CD8-positive, alpha-beta memory T cell (primary cell): ENCODE measurements around the gene CABCOCO1. TPM values are rescaled to one million over a fixed set of nuclear protein-coding genes. Genes with fewer than 3 reads are reported as not detected.
"Not testable (repeated sequence)": the region's sequence is repeated elsewhere in the genome, so short reads cannot be mapped to it uniquely, and the experiment has no call there.

Experiments used
- CTCF ChIA-PET: fragments of 350-600 bp; sonication (Branson Sonifier 250); formaldehyde crosslinking; loops from one replicate; lab custom pipeline; 2021; ENCODE audit warnings: antibody characterized with exemption; lab: Charles Lee
- POLR2A ChIA-PET: fragments of 350-600 bp; sonication (Branson Sonifier 250); formaldehyde crosslinking; loops from one replicate; lab custom pipeline; 2021; ENCODE audit warnings: antibody characterized with exemption; lab: Charles Lee
- DNase-seq, 5 donors: peaks; one replicate each; pipeline versions ENCODE4 v3.0.0 to v3.0.0-alpha.2; 2020 to 2022; ENCODE audit warnings: mixed read lengths in 1 of 5
- H3K27ac ChIP-seq: one replicate; pipeline ENCODE4 v1.7.0; 2013; ENCODE audit warnings: low read depth, mild to moderate bottlenecking, low read length, moderate library complexity
- H3K27me3 ChIP-seq: 2 replicates; pipeline ENCODE4 v1.7.0; 2013; ENCODE audit warnings: low read length, mild to moderate bottlenecking; ENCODE audit not compliant: insufficient read depth, poor library complexity, severe bottlenecking
- H3K36me3 ChIP-seq: 2 replicates; pipeline ENCODE4 v1.7.0; 2013; ENCODE audit warnings: mild to moderate bottlenecking, low read length, moderate library complexity; ENCODE audit not compliant: insufficient read depth
- H3K4me1 ChIP-seq: 2 replicates; pipeline ENCODE4 v1.7.0; 2013; ENCODE audit warnings: mild to moderate bottlenecking, low read length, moderate library complexity; ENCODE audit not compliant: insufficient read depth
- H3K4me3 ChIP-seq: 2 replicates; pipeline ENCODE4 v1.7.0; 2013; ENCODE audit warnings: mild to moderate bottlenecking, low read length
- H3K9me3 ChIP-seq: 2 replicates; pipeline ENCODE4 v1.7.0; 2013; ENCODE audit warnings: mild to moderate bottlenecking, low read length
- H3K27ac Mint-ChIP-seq, 8 donors: one replicate each; pipeline ENCODE4 v1.8.0; 2020 to 2021; ENCODE audit warnings: mixed read lengths in 8 of 8, mild to moderate bottlenecking in 6 of 8, inconsistent platforms in 3 of 8, moderate library complexity in 3 of 8
- H3K27me3 Mint-ChIP-seq, 2 donors: one replicate each; pipeline ENCODE4 v1.8.0; 2020 to 2021; ENCODE audit warnings: mixed read lengths in 2 of 2, mild to moderate bottlenecking in 1 of 2, moderate library complexity in 1 of 2
- H3K36me3 Mint-ChIP-seq, 3 donors: one replicate each; pipeline ENCODE4 v1.8.0; 2020 to 2021; ENCODE audit warnings: mixed read lengths in 3 of 3, inconsistent platforms in 1 of 3, mild to moderate bottlenecking in 1 of 3
- H3K4me1 Mint-ChIP-seq, 3 donors: one replicate each; pipeline ENCODE4 v1.8.0; 2020 to 2021; ENCODE audit warnings: mixed read lengths in 3 of 3, inconsistent platforms in 1 of 3, mild to moderate bottlenecking in 1 of 3
- H3K4me3 Mint-ChIP-seq, 7 donors: one replicate each; pipeline ENCODE4 v1.8.0; 2020 to 2021; ENCODE audit warnings: mixed read lengths in 7 of 7, mild to moderate bottlenecking in 6 of 7, moderate library complexity in 4 of 7, inconsistent platforms in 2 of 7
- H3K9me3 Mint-ChIP-seq, 5 donors: one replicate each; pipeline ENCODE4 v1.8.0; 2020 to 2022; ENCODE audit warnings: mixed read lengths in 5 of 5, mild to moderate bottlenecking in 3 of 5, moderate library complexity in 2 of 5, inconsistent platforms in 1 of 5
- polyA plus RNA-seq: library from polyadenylated mRNA; unstranded; fragments of 300-500 nt; fragmentation: Illumina TruSeq; gene quantifications from one replicate; pipeline ENCODE4 v1.2.3, GENCODE V29; 2021
- total RNA-seq, 2 experiments: library from RNA; stranded (reverse); gene quantifications; one replicate each; pipeline ENCODE4 v1.2.3, GENCODE V29; 2021

Gene CABCOCO1
- total and polyA plus RNA-seq, 3 experiments from 2014 or later = not detected

GRCh38 chr10:61702584-61702983 lies 39.9 kb downstream of the CABCOCO1 start:
- no peaks in the 10 kb centered on the region for H3K36me3 Mint-ChIP-seq
- H3K9me3 Mint-ChIP-seq = peaks cover 0 to 2% (median 0%) of the 10 kb centered on the region in 5 donors
- peaks cover 7 to 19% of the 10 kb centered on the region in 2 donors for H3K27me3 Mint-ChIP-seq
- POLR2A ChIA-PET = no interaction called here
- no peak overlapping the region for H3K4me3 Mint-ChIP-seq
- Histone ChIP-seq H3K27ac (no peak overlapping the region), H3K4me3 (no peak overlapping the region), H3K9me3 (no peaks in the 10 kb centered on the region), H3K36me3 (no peaks in the 10 kb centered on the region), H3K27me3 (no peaks in the 10 kb centered on the region), H3K4me1 (no peaks in the 10 kb centered on the region)
- no peak for DNase-seq
- H3K4me1 Mint-ChIP-seq = no peaks in the 10 kb centered on the region
- CTCF ChIA-PET = no interaction called here
- H3K27ac Mint-ChIP-seq = no peak overlapping the region

GRCh38 chr10:61705022-61705613 lies 42.4 kb downstream of the CABCOCO1 start:
- H3K9me3 Mint-ChIP-seq = peaks cover 0 to 2% (median 0%) of the 10 kb centered on the region in 5 donors
- Histone ChIP-seq H3K27ac (no peak overlapping the region), H3K27me3 (no peaks in the 10 kb centered on the region), H3K36me3 (no peaks in the 10 kb centered on the region), H3K9me3 (no peaks in the 10 kb centered on the region), H3K4me3 (no peak overlapping the region), H3K4me1 (no peaks in the 10 kb centered on the region)
- H3K4me3 Mint-ChIP-seq = no peak overlapping the region
- DNase-seq = no peak
- no peak overlapping the region for H3K27ac Mint-ChIP-seq
- CTCF ChIA-PET = no interaction called here
- peaks cover 7 to 9% of the 10 kb centered on the region in 2 donors for H3K27me3 Mint-ChIP-seq
- POLR2A ChIA-PET = no interaction called here
- H3K4me1 Mint-ChIP-seq = no peaks in the 10 kb centered on the region
- no peaks in the 10 kb centered on the region for H3K36me3 Mint-ChIP-seq

GRCh38 chr10:61708846-61709245 lies 46.1 kb downstream of the CABCOCO1 start:
- DNase-seq = no peak
- no peak overlapping the region for H3K4me3 Mint-ChIP-seq
- H3K27me3 Mint-ChIP-seq = peaks cover 7 to 16% of the 10 kb centered on the region in 2 donors
- no peaks in the 10 kb centered on the region for H3K4me1 Mint-ChIP-seq
- no peak overlapping the region for H3K4me3 ChIP-seq
- H3K9me3 ChIP-seq = no peaks in the 10 kb centered on the region
- peaks cover 0 to 2% (median 0%) of the 10 kb centered on the region in 5 donors for H3K9me3 Mint-ChIP-seq
- H3K36me3 Mint-ChIP-seq = no peaks in the 10 kb centered on the region
- CTCF ChIA-PET = no interaction called here
- no peak overlapping the region for H3K27ac Mint-ChIP-seq
- H3K4me1 ChIP-seq = no peaks in the 10 kb centered on the region
- H3K36me3 ChIP-seq = no peaks in the 10 kb centered on the region
- no peaks in the 10 kb centered on the region for H3K27me3 ChIP-seq
- no peak overlapping the region for H3K27ac ChIP-seq
- POLR2A ChIA-PET = no interaction called here

GRCh38 chr10:61712105-61712504 lies 49.4 kb downstream of the CABCOCO1 start:
- Mint-ChIP-seq H3K27ac (peak overlapping the region in 1 of 8 donors; percentile 9), H3K27me3 (peaks cover 7 to 27% of the 10 kb centered on the region in 2 donors)
- H3K36me3 ChIP-seq, DNase-seq, H3K27ac ChIP-seq, H3K9me3 ChIP-seq, H3K4me1 ChIP-seq, POLR2A ChIA-PET, H3K4me3 Mint-ChIP-seq, H3K27me3 ChIP-seq, H3K9me3 Mint-ChIP-seq, CTCF ChIA-PET, H3K4me3 ChIP-seq, H3K36me3 Mint-ChIP-seq, H3K4me1 Mint-ChIP-seq: not testable (repeated sequence)

- peaks cover 7 to 54% of the 10 kb centered on the region in 2 donors for H3K27me3 Mint-ChIP-seq
- H3K9me3 Mint-ChIP-seq, H3K4me3 ChIP-seq, H3K4me1 Mint-ChIP-seq, POLR2A ChIA-PET, DNase-seq, H3K27ac ChIP-seq, H3K27me3 ChIP-seq, CTCF ChIA-PET, H3K4me3 Mint-ChIP-seq, H3K9me3 ChIP-seq, H3K36me3 Mint-ChIP-seq, H3K27ac Mint-ChIP-seq, H3K4me1 ChIP-seq, H3K36me3 ChIP-seq: not testable (repeated sequence)
These were observed 56.7 kb downstream of the CABCOCO1 start for GRCh38 chr10:61719475-61719874.

GRCh38 chr10:61719906-61720305 lies 57.2 kb downstream of the CABCOCO1 start:
- Histone ChIP-seq H3K4me1 (no peaks in the 10 kb centered on the region), H3K27ac (no peak overlapping the region), H3K4me3 (no peak overlapping the region), H3K36me3 (no peaks in the 10 kb centered on the region), H3K27me3 (no peaks in the 10 kb centered on the region), H3K9me3 (no peaks in the 10 kb centered on the region)
- CTCF ChIA-PET = no interaction called here
- H3K27ac Mint-ChIP-seq = no peak overlapping the region
- peaks cover 5 to 55% of the 10 kb centered on the region in 2 donors for H3K27me3 Mint-ChIP-seq
- no peak for DNase-seq
- H3K4me1 Mint-ChIP-seq = no peaks in the 10 kb centered on the region
- H3K36me3 Mint-ChIP-seq = no peaks in the 10 kb centered on the region
- POLR2A ChIA-PET = no interaction called here
- H3K9me3 Mint-ChIP-seq = peaks cover 0 to 3% (median 2%) of the 10 kb centered on the region in 5 donors
- no peak overlapping the region for H3K4me3 Mint-ChIP-seq

- no peak for DNase-seq
- Mint-ChIP-seq H3K36me3 (no peaks in the 10 kb centered on the region), H3K4me1 (no peaks in the 10 kb centered on the region), H3K27ac (no peak overlapping the region), H3K4me3 (no peak overlapping the region), H3K27me3 (peaks cover 5 to 51% of the 10 kb centered on the region in 2 donors), H3K9me3 (peaks cover 0 to 3% (median 2%) of the 10 kb centered on the region in 5 donors)
- Histone ChIP-seq H3K4me1 (no peaks in the 10 kb centered on the region), H3K36me3 (no peaks in the 10 kb centered on the region), H3K9me3 (no peaks in the 10 kb centered on the region), H3K4me3 (no peak overlapping the region), H3K27me3 (no peaks in the 10 kb centered on the region), H3K27ac (no peak overlapping the region)
- CTCF ChIA-PET = no interaction called here
- POLR2A ChIA-PET = no interaction called here
These were observed 58.7 kb downstream of the CABCOCO1 start for GRCh38 chr10:61721431-61721830.

GRCh38 chr10:61725221-61725620 lies 62.5 kb downstream of the CABCOCO1 start:
- CTCF ChIA-PET, H3K9me3 ChIP-seq, H3K27me3 ChIP-seq, DNase-seq, H3K9me3 Mint-ChIP-seq, H3K4me3 ChIP-seq, H3K4me3 Mint-ChIP-seq, H3K27ac ChIP-seq, H3K36me3 Mint-ChIP-seq, H3K36me3 ChIP-seq, H3K27ac Mint-ChIP-seq, H3K4me1 Mint-ChIP-seq, H3K4me1 ChIP-seq, POLR2A ChIA-PET: not testable (repeated sequence)
- peaks cover 11 to 52% of the 10 kb centered on the region in 2 donors for H3K27me3 Mint-ChIP-seq
